Measurements from ENCODE around the gene CXCL10.

DNA sequence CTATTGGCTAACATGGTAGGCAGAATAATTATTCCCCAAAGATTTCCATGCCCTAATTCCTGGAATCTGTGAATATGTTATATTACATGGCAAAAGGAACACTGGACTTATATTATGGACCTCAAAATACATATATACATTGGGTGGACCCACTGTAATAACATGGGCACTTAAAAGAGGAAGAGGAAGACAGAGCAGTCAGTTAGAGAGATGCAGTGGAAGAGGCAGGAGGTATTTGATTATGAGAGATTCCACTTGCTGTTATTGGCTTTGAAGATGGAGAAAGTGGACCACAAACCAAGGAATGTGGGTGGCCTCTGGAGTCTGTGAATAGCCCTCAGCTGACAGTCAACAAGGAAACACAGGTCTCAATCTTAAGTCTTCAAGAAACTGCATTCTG is 37.2 kb upstream of the CXCL10 start:
- TF ChIP-seq, protein P1, sequence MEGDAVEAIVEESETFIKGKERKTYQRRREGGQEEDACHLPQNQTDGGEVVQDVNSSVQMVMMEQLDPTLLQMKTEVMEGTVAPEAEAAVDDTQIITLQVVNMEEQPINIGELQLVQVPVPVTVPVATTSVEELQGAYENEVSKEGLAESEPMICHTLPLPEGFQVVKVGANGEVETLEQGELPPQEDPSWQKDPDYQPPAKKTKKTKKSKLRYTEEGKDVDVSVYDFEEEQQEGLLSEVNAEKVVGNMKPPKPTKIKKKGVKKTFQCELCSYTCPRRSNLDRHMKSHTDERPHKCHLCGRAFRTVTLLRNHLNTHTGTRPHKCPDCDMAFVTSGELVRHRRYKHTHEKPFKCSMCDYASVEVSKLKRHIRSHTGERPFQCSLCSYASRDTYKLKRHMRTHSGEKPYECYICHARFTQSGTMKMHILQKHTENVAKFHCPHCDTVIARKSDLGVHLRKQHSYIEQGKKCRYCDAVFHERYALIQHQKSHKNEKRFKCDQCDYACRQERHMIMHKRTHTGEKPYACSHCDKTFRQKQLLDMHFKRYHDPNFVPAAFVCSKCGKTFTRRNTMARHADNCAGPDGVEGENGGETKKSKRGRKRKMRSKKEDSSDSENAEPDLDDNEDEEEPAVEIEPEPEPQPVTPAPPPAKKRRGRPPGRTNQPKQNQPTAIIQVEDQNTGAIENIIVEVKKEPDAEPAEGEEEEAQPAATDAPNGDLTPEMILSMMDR (IDR thresholded peaks at IDR 0.05) = no peak
- TF ChIP-seq POLR2AphosphoS5 (IDR thresholded peaks at IDR 0.05) = no peak
- TF ChIP-seq POLR2A (IDR thresholded peaks at IDR 0.05) = no peak

Measured in suprapubic skin (tissue), 4 donors.